Cardiac muscle cell (in vitro differentiated cells and primary cell): ENCODE data around the gene TRA2B. TPM values are rescaled to one million over a fixed set of nuclear protein-coding genes. Genes with fewer than 3 reads are reported as not detected.

Experiments used
- DNase-seq, 2 donors: peaks; one replicate each; pipeline versions ENCODE4 v3.0.0 to v3.0.0-alpha.2; 2010 to 2017; ENCODE audit warnings: low read depth in 1 of 2, low spot score in 1 of 2
- H3K27ac ChIP-seq: fragments of 200-600 bp; sonication (generic); 2 replicates; pipeline ENCODE4 v1.5.1; 2016
- H3K27me3 ChIP-seq: fragments of 200-600 bp; sonication (generic); 2 replicates; pipeline ENCODE4 v1.6.0; 2016; ENCODE audit warnings: control low read depth
- H3K36me3 ChIP-seq: fragments of 200-600 bp; sonication (generic); 2 replicates; pipeline ENCODE4 v1.5.1; 2016; ENCODE audit warnings: control low read depth
- H3K4me1 ChIP-seq: fragments of 200-600 bp; sonication (generic); 2 replicates; pipeline ENCODE4 v1.8.1; 2017; ENCODE audit warnings: low read depth, mild to moderate bottlenecking, mixed run types
- H3K4me3 ChIP-seq: fragments of 200-600 bp; sonication (generic); 2 replicates; pipeline ENCODE4 v1.5.1; 2016; ENCODE audit warnings: mild to moderate bottlenecking
- H3K9me3 ChIP-seq: fragments of 200-600 bp; sonication (generic); 2 replicates; pipeline ENCODE4 v1.5.1; 2017; ENCODE audit warnings: low read depth, mild to moderate bottlenecking, control low read depth
- CTCF ChIP-seq: IDR thresholded peaks from 2 replicates; pipeline ENCODE4 v1.5.1; 2012; ENCODE audit warnings: low read depth, mild to moderate bottlenecking, low read length
- polyA plus RNA-seq: library from polyadenylated mRNA; unstranded; fragments of >200 nt; fragmentation: Nextera tagmentation; extraction: Ambion mirVana; gene quantifications from 2 replicates; pipeline ENCODE4 v1.2.1, GENCODE V29; 2016
- total RNA-seq: library from RNA; depleted of rRNA; stranded (reverse); fragments of >200 nt; gene quantifications from 2 replicates; pipeline ENCODE4 v1.2.3, GENCODE V29; 2016

TRA2B gene
- total and polyA plus RNA-seq, 2 experiments from 2014 or later: 129 to 320 TPM

- Histone ChIP-seq H3K27me3 (no peaks in the 10 kb centered on the region), H3K36me3 (no peaks in the 10 kb centered on the region), H3K27ac (no peak overlapping the region), H3K4me1 (no peaks in the 10 kb centered on the region), H3K9me3 (no peaks in the 10 kb centered on the region), H3K4me3 (no peak overlapping the region)
- peak; percentile 100 for TF ChIP-seq CTCF
- DNase-seq: peak; percentile 77 to 84
These were observed 5.3 kb upstream of the TRA2B start for GRCh38 chr3:185942907-185943759.

- H3K9me3 ChIP-seq: no peaks in the 10 kb centered on the region
- no peak overlapping the region for H3K4me3 ChIP-seq
- DNase-seq: no peak
- no peaks in the 10 kb centered on the region for H3K4me1 ChIP-seq
- no peaks in the 10 kb centered on the region for H3K36me3 ChIP-seq
- TF ChIP-seq CTCF: no peak
- no peak overlapping the region for H3K27ac ChIP-seq
- H3K27me3 ChIP-seq: no peaks in the 10 kb centered on the region
These were observed 4.6 kb upstream of the TRA2B start for GRCh38 chr3:185942396-185942795.

DNA sequence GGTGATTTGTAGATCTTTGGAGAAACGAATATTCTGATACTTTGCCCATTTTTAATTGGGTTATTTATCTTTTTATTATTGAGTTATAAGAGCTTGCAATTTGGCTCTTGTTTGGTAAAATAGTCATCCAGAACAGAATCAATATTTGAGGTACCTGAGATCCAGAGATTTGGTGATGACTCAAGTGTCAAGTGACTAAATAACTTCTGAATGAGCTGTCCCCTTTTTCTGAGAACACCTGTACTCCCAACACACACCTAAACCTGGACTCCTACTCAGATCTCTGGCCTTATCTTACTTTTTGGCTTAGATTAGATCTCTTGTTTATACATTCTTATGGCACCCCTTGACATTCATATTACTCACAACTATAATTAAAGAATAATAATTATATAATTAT lies 3.1 kb upstream of the TRA2B start:
- H3K9me3 ChIP-seq: no peaks in the 10 kb centered on the region
- no peak overlapping the region for H3K4me3 ChIP-seq
- no peaks in the 10 kb centered on the region for H3K4me1 ChIP-seq
- DNase-seq: no peak
- H3K36me3 ChIP-seq: no peaks in the 10 kb centered on the region
- H3K27ac ChIP-seq: no peak overlapping the region
- no peaks in the 10 kb centered on the region for H3K27me3 ChIP-seq
- no peak for TF ChIP-seq CTCF

- Histone ChIP-seq H3K4me3 (no peak overlapping the region), H3K36me3 (no peaks in the 10 kb centered on the region), H3K27me3 (no peaks in the 10 kb centered on the region), H3K4me1 (no peaks in the 10 kb centered on the region), H3K27ac (no peak overlapping the region), H3K9me3 (no peaks in the 10 kb centered on the region)
- no peak for DNase-seq
- no peak for TF ChIP-seq CTCF
These were observed 1.9 kb upstream of the TRA2B start for GRCh38 chr3:185939721-185940120.

- peak overlapping the region; percentile 99 for H3K27ac ChIP-seq
- no peaks in the 10 kb centered on the region for H3K36me3 ChIP-seq
- peak; percentile 92 to 94 for DNase-seq
- H3K4me3 ChIP-seq: peak overlapping the region; percentile 97
- H3K27me3 ChIP-seq: no peaks in the 10 kb centered on the region
- H3K4me1 ChIP-seq: peaks cover 25% of the 10 kb centered on the region
- peak; percentile 4 for TF ChIP-seq CTCF
- no peaks in the 10 kb centered on the region for H3K9me3 ChIP-seq
These were observed 763 bp downstream of the TRA2B start for GRCh38 chr3:185936814-185937688.
